IMR-90 (cell line): Measurements from ENCODE around the gene SCGB1C1.

Experiments used
- MAZ ChIP-seq: IDR thresholded peaks from 2 replicates; pipeline ENCODE4 v1.6.1; 2012; ENCODE audit warnings: low read depth, mild to moderate bottlenecking, low read length, improper control_type of control experiment, moderate library complexity, borderline replicate concordance
- NFE2L2 ChIP-seq: fragments of 150-350 bp; IDR thresholded peaks from 2 replicates; pipeline ENCODE4 v1.6.1; 2016; ENCODE audit warnings: low read depth, mild to moderate bottlenecking, low read length
- POLR2A ChIP-seq: IDR thresholded peaks from 2 replicates; pipeline ENCODE4 v1.6.1; 2012; ENCODE audit warnings: mild to moderate bottlenecking, low read depth, low read length
- RAD21 ChIP-seq: IDR thresholded peaks from 2 replicates; pipeline ENCODE4 v1.6.1; 2012; ENCODE audit warnings: low read length, improper control_type of control experiment
- RCOR1 ChIP-seq: IDR thresholded peaks from 2 replicates; pipeline ENCODE4 v1.6.1; 2012; ENCODE audit warnings: mild to moderate bottlenecking, low read length, improper control_type of control experiment; ENCODE audit not compliant: insufficient replicate concordance
- RFX5 ChIP-seq: IDR thresholded peaks from 2 replicates; pipeline ENCODE4 v1.8.0; 2012; ENCODE audit warnings: low read depth, mild to moderate bottlenecking, low read length, moderate library complexity
- SMC3 ChIP-seq: fragments of 150-350 bp; IDR thresholded peaks from 2 replicates; pipeline ENCODE4 v1.6.1; 2016; ENCODE audit warnings: low read depth, mild to moderate bottlenecking, antibody characterized with exemption, low read length, moderate library complexity
- TF ChIP-seq, protein P1 (sequence below): conservative IDR thresholded peaks from 2 replicates; pipeline ENCODE4 v1.5.1; 2012; ENCODE audit warnings: mild to moderate bottlenecking, low read depth, low read length, improper control_type of control experiment
- TF ChIP-seq, protein P2 (sequence below): fragments of 150-350 bp; IDR thresholded peaks from 2 replicates; pipeline ENCODE4 v1.6.1; 2017; ENCODE audit warnings: mild to moderate bottlenecking, antibody characterized with exemption, low read length, low read depth

DNA sequence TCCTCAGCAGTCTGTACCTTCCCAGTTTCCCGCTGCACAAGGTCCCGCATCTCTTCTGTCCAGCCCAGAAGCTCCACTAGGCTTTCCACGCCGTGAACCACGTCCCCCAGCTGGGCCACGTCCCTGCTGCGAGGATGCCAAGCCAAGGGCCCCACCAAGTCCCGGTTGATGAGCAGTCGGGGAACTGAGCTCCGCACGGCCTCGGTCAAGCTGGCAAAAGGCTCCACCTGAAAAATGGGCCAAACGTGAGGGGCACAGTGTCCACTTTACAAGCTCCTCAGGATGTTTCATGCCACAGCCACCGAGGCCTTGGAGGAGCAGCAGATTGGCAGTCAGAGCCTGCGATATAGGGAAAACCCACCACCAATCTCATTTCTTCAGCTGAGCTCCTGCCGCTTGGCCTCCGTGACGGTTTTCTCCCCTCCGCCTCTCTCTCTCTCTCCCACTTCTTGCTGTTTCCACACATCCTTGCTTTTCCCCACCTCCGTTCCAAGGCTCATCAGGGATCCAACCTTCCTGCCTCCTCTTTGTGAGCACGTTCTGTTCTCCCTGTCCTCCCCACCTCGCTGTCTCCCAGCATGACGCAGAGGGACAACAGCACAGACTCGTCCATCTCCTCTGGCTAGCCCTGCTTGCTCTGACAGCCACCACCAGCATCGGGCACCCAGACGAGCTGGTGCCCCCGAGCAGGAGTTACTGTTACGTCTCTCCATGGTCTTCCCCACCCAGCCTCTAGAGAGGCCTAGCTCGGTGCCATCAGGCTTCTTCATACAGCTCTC lies 26.1 kb downstream of the SCGB1C1 start:
- TF ChIP-seq, protein P1, sequence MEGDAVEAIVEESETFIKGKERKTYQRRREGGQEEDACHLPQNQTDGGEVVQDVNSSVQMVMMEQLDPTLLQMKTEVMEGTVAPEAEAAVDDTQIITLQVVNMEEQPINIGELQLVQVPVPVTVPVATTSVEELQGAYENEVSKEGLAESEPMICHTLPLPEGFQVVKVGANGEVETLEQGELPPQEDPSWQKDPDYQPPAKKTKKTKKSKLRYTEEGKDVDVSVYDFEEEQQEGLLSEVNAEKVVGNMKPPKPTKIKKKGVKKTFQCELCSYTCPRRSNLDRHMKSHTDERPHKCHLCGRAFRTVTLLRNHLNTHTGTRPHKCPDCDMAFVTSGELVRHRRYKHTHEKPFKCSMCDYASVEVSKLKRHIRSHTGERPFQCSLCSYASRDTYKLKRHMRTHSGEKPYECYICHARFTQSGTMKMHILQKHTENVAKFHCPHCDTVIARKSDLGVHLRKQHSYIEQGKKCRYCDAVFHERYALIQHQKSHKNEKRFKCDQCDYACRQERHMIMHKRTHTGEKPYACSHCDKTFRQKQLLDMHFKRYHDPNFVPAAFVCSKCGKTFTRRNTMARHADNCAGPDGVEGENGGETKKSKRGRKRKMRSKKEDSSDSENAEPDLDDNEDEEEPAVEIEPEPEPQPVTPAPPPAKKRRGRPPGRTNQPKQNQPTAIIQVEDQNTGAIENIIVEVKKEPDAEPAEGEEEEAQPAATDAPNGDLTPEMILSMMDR: no peak
- TF ChIP-seq RAD21 (no peak), POLR2A (no peak), MAZ (no peak), RFX5 (no peak), SMC3 (no peak), NFE2L2 (no peak), RCOR1 (no peak)
- TF ChIP-seq, protein P2, sequence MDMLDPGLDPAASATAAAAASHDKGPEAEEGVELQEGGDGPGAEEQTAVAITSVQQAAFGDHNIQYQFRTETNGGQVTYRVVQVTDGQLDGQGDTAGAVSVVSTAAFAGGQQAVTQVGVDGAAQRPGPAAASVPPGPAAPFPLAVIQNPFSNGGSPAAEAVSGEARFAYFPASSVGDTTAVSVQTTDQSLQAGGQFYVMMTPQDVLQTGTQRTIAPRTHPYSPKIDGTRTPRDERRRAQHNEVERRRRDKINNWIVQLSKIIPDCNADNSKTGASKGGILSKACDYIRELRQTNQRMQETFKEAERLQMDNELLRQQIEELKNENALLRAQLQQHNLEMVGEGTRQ: no peak
